GM13976 (cell line): ENCODE measurements around the gene NID2.

Source experiments
- DNase-seq: peaks from one replicate; pipeline ENCODE4 v3.0.0; 2012; ENCODE audit warnings: low spot score
- CTCF ChIP-seq: IDR thresholded peaks from 2 replicates; pipeline ENCODE4 v1.5.1; 2012; ENCODE audit warnings: borderline replicate concordance, mild to moderate bottlenecking; ENCODE audit not compliant: insufficient read depth; ENCODE audit errors: extremely low read depth, missing control alignments, control extremely low read depth
- in situ Hi-C: fragments of 300-500 bp; cut with MboI; formaldehyde crosslinking; loops from one replicate; pipeline ENCODE4 v1.12.0; 2022; ENCODE audit warnings: low sequenced_read_pairs, mixed read lengths, inconsistent platforms; ENCODE audit not compliant: unreplicated experiment

The NID2 gene

GRCh38 chr14:52051871-52052270 lies 17.0 kb downstream of the NID2 start:
- in situ Hi-C loops, result no loop called here
- TF ChIP-seq CTCF, result no peak
- DNase-seq, result no peak

- no peak for DNase-seq
- in situ Hi-C loops, result no loop called here
- no peak for TF ChIP-seq CTCF
These were observed 17.6 kb downstream of the NID2 start for GRCh38 chr14:52051251-52051650.

GRCh38 chr14:52049721-52050588 lies 18.9 kb downstream of the NID2 start:
- in situ Hi-C loops, result no loop called here
- no peak for DNase-seq

GRCh38 chr14:52049271-52049670 lies 19.6 kb downstream of the NID2 start:
- in situ Hi-C loops, result no loop called here
- TF ChIP-seq CTCF, result no peak
- DNase-seq, result no peak

More at GRCh38 chr14:52049721-52050588, 18.9 kb downstream of the NID2 start:
- TF ChIP-seq CTCF, result no peak

- in situ Hi-C loops, result no loop called here
- no peak for TF ChIP-seq CTCF
- no peak for DNase-seq
These were observed 20.1 kb downstream of the NID2 start for GRCh38 chr14:52048641-52049204.

GRCh38 chr14:52048116-52048515 lies 20.7 kb downstream of the NID2 start:
- in situ Hi-C loops, result no loop called here
- TF ChIP-seq CTCF, result no peak
- no peak for DNase-seq
